Panc1 (cell line): ENCODE measurements around the gene CREB5. TPM values are rescaled to one million over a fixed set of nuclear protein-coding genes. Genes with fewer than 3 reads are reported as not detected.

Experiments
- ATAC-seq: fragments of 200-7000 bp; cut with Tn5 transposase; 2 replicates; pipeline ENCODE4 v1.9.1; 2020; ENCODE audit warnings: mild to moderate bottlenecking, moderate library complexity
- BruUV-seq: library from RNA; stranded (reverse); fragments of 400-500 nt; replicated peaks from 2 replicates; lab custom pipeline; 2021; lab: Mats Ljungman, UMichigan
- CTCF ChIA-PET: fragments of 300-600 bp; sonication (Branson Sonifier 250); formaldehyde crosslinking; loops from one replicate; lab custom pipeline; 2022; ENCODE audit warnings: antibody characterized with exemption; lab: Charles Lee
- POLR2A ChIA-PET: fragments of 300-600 bp; sonication (Branson Sonifier 250); formaldehyde crosslinking; loops from one replicate; lab custom pipeline; 2022; ENCODE audit warnings: antibody characterized with exemption; lab: Charles Lee
- DNase-seq: peaks from one replicate; pipeline ENCODE4 v3.0.0-alpha.2; 2010; ENCODE audit warnings: low read depth, low spot score
- H3K27ac ChIP-seq: 2 replicates; pipeline ENCODE4 v1.5.1; 2011; ENCODE audit warnings: mild to moderate bottlenecking, low read length, inconsistent platforms
- H3K27me3 ChIP-seq: fragments of 200-500 bp; sonication (Bioruptor generic); 2 replicates; pipeline ENCODE4 v1.6.0; 2014; ENCODE audit warnings: low read length, inconsistent platforms; ENCODE audit not compliant: control insufficient read depth, insufficient read depth
- H3K36me3 ChIP-seq: fragments of 200-500 bp; sonication (Bioruptor generic); 2 replicates; pipeline ENCODE4 v1.5.1; 2014; ENCODE audit warnings: inconsistent platforms, mild to moderate bottlenecking, low read length, moderate library complexity; ENCODE audit not compliant: control insufficient read depth, insufficient read depth
- H3K4me1 ChIP-seq: 2 replicates; pipeline ENCODE4 v1.5.1; 2011; ENCODE audit warnings: inconsistent platforms, mild to moderate bottlenecking, low read length, moderate library complexity; ENCODE audit not compliant: control insufficient read depth, insufficient read depth
- H3K4me3 ChIP-seq, 2 experiments: 2 replicates each; pipeline ENCODE4 v1.5.1; 2011 to 2012; ENCODE audit warnings: low read depth in 2 of 2, low read length in 2 of 2, mild to moderate bottlenecking in 2 of 2, inconsistent platforms in 1 of 2, moderate library complexity in 1 of 2
- H3K9me3 ChIP-seq: fragments of 200-500 bp; sonication (Bioruptor generic); 2 replicates; pipeline ENCODE4 v1.5.1; 2014; ENCODE audit warnings: low read depth, mild to moderate bottlenecking, inconsistent platforms, low read length, moderate library complexity; ENCODE audit not compliant: control insufficient read depth, insufficient read depth
- CTCF ChIP-seq: fragments of 450-650 bp; IDR thresholded peaks from 2 replicates; pipeline ENCODE4 v1.5.1; 2017; ENCODE audit warnings: mild to moderate bottlenecking
- POLR2AphosphoS5 ChIP-seq: IDR thresholded peaks from 2 replicates; pipeline ENCODE4 v1.6.1; 2012; ENCODE audit warnings: mild to moderate bottlenecking, low read depth, low read length, moderate library complexity
- REST ChIP-seq, 2 experiments: IDR thresholded peaks; 2 replicates each; pipeline ENCODE4 v1.6.1; 2011 to 2012; ENCODE audit warnings: low read depth in 2 of 2, control low read depth in 1 of 2, low read length in 1 of 2, mild to moderate bottlenecking in 1 of 2, moderate library complexity in 1 of 2; ENCODE audit not compliant: insufficient read depth in 1 of 2
- SIN3A ChIP-seq: IDR thresholded peaks from 2 replicates; pipeline ENCODE4 v1.6.1; 2012; ENCODE audit warnings: low read depth, mild to moderate bottlenecking, low read length, moderate library complexity, borderline replicate concordance; ENCODE audit not compliant: insufficient read depth
- TCF7L2 ChIP-seq: IDR thresholded peaks from 2 replicates; pipeline ENCODE4 v1.6.1; 2011; ENCODE audit warnings: mild to moderate bottlenecking, low read depth, low read length, inconsistent platforms
- in situ Hi-C: cut with HindIII; loops from 2 replicates; pipeline ENCODE4 v1.10.0; 2016; ENCODE audit warnings: low sequenced_read_pairs, low pct_unique_long_range_greater_than_20kb
- intact Hi-C: fragments of 100-400 bp; cut with micrococcal nuclease; formaldehyde crosslinking; loops from one replicate; pipeline ENCODE4 v1.10.0; 2022; ENCODE audit not compliant: unreplicated experiment
- total RNA-seq: library from RNA; stranded (reverse); gene quantifications from one replicate; pipeline ENCODE4 v1.2.1, GENCODE V29; 2021; ENCODE audit not compliant: unreplicated experiment

The CREB5 gene
- total RNA-seq, 1 experiment from 2014 or later: 3.1 TPM

GRCh38 chr7:28432105-28432504 lies 19.8 kb downstream of the CREB5 start:
- Histone ChIP-seq H3K27me3 (peaks cover 30% of the 10 kb centered on the region), H3K36me3 (no peaks in the 10 kb centered on the region), H3K4me1 (no peaks in the 10 kb centered on the region), H3K9me3 (no peaks in the 10 kb centered on the region), H3K4me3 (no peak overlapping the region), H3K27ac (no peak overlapping the region)
- in situ Hi-C loops (no loop called here), intact Hi-C loops (no loop called here)
- TF ChIP-seq REST (IDR thresholded peaks at IDR 0.05; ENCODE audit: insufficient read depth in 1 of 2, low read depth in 2 of 2, low read length in 1 of 2): no peak
- no peak for TF ChIP-seq SIN3A
- TF ChIP-seq TCF7L2: no peak
- no peak for TF ChIP-seq POLR2AphosphoS5
- TF ChIP-seq CTCF: no peak
- CTCF ChIA-PET: no interaction called here
- no peak for DNase-seq
- BruUV-seq: no TSS peak
- ATAC-seq: no peak
- POLR2A ChIA-PET: no interaction called here

- BruUV-seq: no TSS peak
- H3K9me3 ChIP-seq: no peaks in the 10 kb centered on the region
- TF ChIP-seq CTCF (no peak), POLR2AphosphoS5 (no peak), TCF7L2 (no peak), SIN3A (no peak)
- H3K27me3 ChIP-seq: peaks cover 40% of the 10 kb centered on the region
- no peak overlapping the region for H3K4me3 ChIP-seq
- DNase-seq (no peak), ATAC-seq (no peak)
- H3K36me3 ChIP-seq: no peaks in the 10 kb centered on the region
- H3K27ac ChIP-seq: no peak overlapping the region
- no peaks in the 10 kb centered on the region for H3K4me1 ChIP-seq
- POLR2A ChIA-PET: no interaction called here
- intact Hi-C loops (no loop called here), in situ Hi-C loops (no loop called here)
- CTCF ChIA-PET: no interaction called here
These were observed 20.7 kb downstream of the CREB5 start for GRCh38 chr7:28433039-28433438.
